GM23338 (cell line): ENCODE data around the gene FZD4. TPM values are rescaled to one million over a fixed set of nuclear protein-coding genes. Genes with fewer than 3 reads are reported as not detected.
"Not testable (repeated sequence)": the region's sequence is repeated elsewhere in the genome, so short reads cannot be mapped to it uniquely, and the experiment has no call there.

ENCODE experiments used
- ATAC-seq: fragments of 200-7000 bp; cut with Tn5 transposase; 3 replicates; pipeline ENCODE4 v1.9.1; 2020
- DNase-seq: peaks from one replicate; pipeline ENCODE4 v3.0.0-alpha.2; 2015; ENCODE audit warnings: low spot score
- H2AFZ ChIP-seq: fragments of 200-600 bp; sonication (generic); 2 replicates; pipeline ENCODE4 v1.8.0; 2016; ENCODE audit warnings: antibody characterized with exemption, mild to moderate bottlenecking, moderate library complexity
- H3F3A ChIP-seq: fragments of 200-600 bp; sonication (generic); replicated peaks from 2 replicates; pipeline ENCODE4 v1.8.0; 2017; ENCODE audit warnings: antibody characterized with exemption, mixed run types, low read depth
- H3K27ac ChIP-seq: fragments of 200-600 bp; sonication (generic); 2 replicates; pipeline ENCODE4 v1.6.1; 2016; ENCODE audit warnings: low read depth
- H3K27me3 ChIP-seq: fragments of 200-600 bp; sonication (generic); 2 replicates; pipeline ENCODE4 v1.8.0; 2016; ENCODE audit warnings: mild to moderate bottlenecking, mixed run types, moderate library complexity; ENCODE audit not compliant: insufficient read depth
- H3K36me3 ChIP-seq: fragments of 200-600 bp; sonication (generic); 2 replicates; pipeline ENCODE4 v1.8.0; 2016; ENCODE audit warnings: mild to moderate bottlenecking; ENCODE audit not compliant: insufficient read depth
- H3K4me1 ChIP-seq: fragments of 200-600 bp; sonication (generic); 2 replicates; pipeline ENCODE4 v1.8.0; 2016; ENCODE audit warnings: mild to moderate bottlenecking, moderate library complexity; ENCODE audit not compliant: insufficient read depth
- H3K4me2 ChIP-seq: fragments of 200-600 bp; sonication (generic); 2 replicates; pipeline ENCODE4 v1.7.1; 2017; ENCODE audit warnings: mixed run types
- H3K4me3 ChIP-seq: fragments of 200-600 bp; sonication (generic); 2 replicates; pipeline ENCODE4 v1.6.1; 2016; ENCODE audit warnings: mixed run types
- H3K79me2 ChIP-seq: fragments of 200-600 bp; sonication (generic); replicated peaks from 2 replicates; pipeline ENCODE4 v1.8.0; 2017; ENCODE audit warnings: mild to moderate bottlenecking; ENCODE audit not compliant: insufficient read depth
- H3K9me2 ChIP-seq: fragments of 200-600 bp; sonication (generic); 2 replicates; pipeline ENCODE4 v1.8.0; 2017; ENCODE audit not compliant: insufficient read depth
- H4K20me1 ChIP-seq: fragments of 200-600 bp; sonication (generic); replicated peaks from 2 replicates; pipeline ENCODE4 v1.8.0; 2017; ENCODE audit warnings: mild to moderate bottlenecking; ENCODE audit not compliant: insufficient read depth
- H3K27ac Mint-ChIP-seq: 2 replicates; pipeline ENCODE4 v1.8.0; 2020; ENCODE audit warnings: inconsistent platforms, mild to moderate bottlenecking, moderate library complexity, mixed read lengths
- H3K27me3 Mint-ChIP-seq: 3 replicates; pipeline ENCODE4 v1.8.0; 2022; ENCODE audit warnings: low read depth, mild to moderate bottlenecking, moderate library complexity, mixed read lengths, inconsistent platforms; ENCODE audit not compliant: insufficient read depth, poor library complexity
- H3K36me3 Mint-ChIP-seq: 3 replicates; pipeline ENCODE4 v1.8.0; 2021; ENCODE audit warnings: low read depth, mild to moderate bottlenecking, inconsistent platforms, moderate library complexity, mixed read lengths
- H3K4me1 Mint-ChIP-seq: 3 replicates; pipeline ENCODE4 v1.8.0; 2020; ENCODE audit warnings: mild to moderate bottlenecking, inconsistent platforms, mixed read lengths
- H3K4me3 Mint-ChIP-seq: 3 replicates; pipeline ENCODE4 v1.8.0; 2021; ENCODE audit warnings: moderate library complexity, mild to moderate bottlenecking, inconsistent platforms, mixed read lengths
- H3K9me3 Mint-ChIP-seq: 3 replicates; pipeline ENCODE4 v1.8.0; 2020; ENCODE audit warnings: moderate library complexity, mild to moderate bottlenecking, inconsistent platforms, mixed read lengths
- CREB1 ChIP-seq: fragments of 250-450 bp; sonication (Bioruptor Pico); IDR thresholded peaks from 2 replicates; pipeline ENCODE4 v1.5.0; 2020; ENCODE audit warnings: low read depth, mild to moderate bottlenecking, moderate library complexity
- EZH2phosphoT487 ChIP-seq: fragments of 200-600 bp; sonication (generic); IDR thresholded peaks from one replicate; pipeline ENCODE4 v1.8.1; 2018; ENCODE audit warnings: antibody characterized with exemption; ENCODE audit not compliant: unreplicated experiment
- NANOG ChIP-seq: IDR thresholded peaks from 2 replicates; pipeline ENCODE4 v1.6.1; 2016; ENCODE audit warnings: antibody characterized with exemption, borderline replicate concordance
- REST ChIP-seq: IDR thresholded peaks from one replicate; pipeline ENCODE4 v1.6.1; 2018; ENCODE audit warnings: antibody characterized with exemption; ENCODE audit not compliant: unreplicated experiment
- ZNF114 ChIP-seq: fragments of 250-450 bp; sonication (Bioruptor Pico); IDR thresholded peaks from 2 replicates; pipeline ENCODE4 v1.5.0; 2020; ENCODE audit warnings: mild to moderate bottlenecking, moderate library complexity
- polyA plus RNA-seq: library from polyadenylated mRNA; unstranded; fragments of >200 nt; fragmentation: Nextera tagmentation; extraction: Ambion mirVana; gene quantifications from 2 replicates; pipeline ENCODE4 v1.2.1, GENCODE V29; 2016
- total RNA-seq: library from RNA; depleted of rRNA; stranded (reverse); fragments of >200 nt; shearing (Covaris generic); gene quantifications from 2 replicates; pipeline ENCODE4 v1.2.3, GENCODE V29; 2014

Gene FZD4
- total and polyA plus RNA-seq, 2 experiments from 2014 or later: 1.4 to 8.9 TPM

- H3K4me3 Mint-ChIP-seq, H2AFZ ChIP-seq, H3K27ac ChIP-seq, H3K4me2 ChIP-seq, H4K20me1 ChIP-seq, H3K27ac Mint-ChIP-seq, H3F3A ChIP-seq, H3K9me2 ChIP-seq, ATAC-seq, H3K9me3 Mint-ChIP-seq, H3K79me2 ChIP-seq, H3K36me3 ChIP-seq, H3K27me3 Mint-ChIP-seq, H3K4me3 ChIP-seq, H3K4me1 ChIP-seq, H3K27me3 ChIP-seq, H3K36me3 Mint-ChIP-seq, DNase-seq: not testable (repeated sequence)
- peaks cover 25% of the 10 kb centered on the region for H3K4me1 Mint-ChIP-seq
Observed at GRCh38 chr11:86992340-86992739, 37.1 kb upstream of the FZD4 start.

GRCh38 chr11:86991341-86991740 lies 36.1 kb upstream of the FZD4 start:
- Mint-ChIP-seq H3K4me3 (no peak overlapping the region), H3K36me3 (no peaks in the 10 kb centered on the region), H3K27ac (no peak overlapping the region; the same call in 1 of the 2 replicates), H3K27me3 (no peaks in the 10 kb centered on the region), H3K4me1 (peaks cover 25% of the 10 kb centered on the region), H3K9me3 (no peaks in the 10 kb centered on the region)
- no peak overlapping the region for H3K4me2 ChIP-seq
- no peak overlapping the region for H3K27ac ChIP-seq
- H3K4me3 ChIP-seq: no peak overlapping the region
- H3K4me1 ChIP-seq: no peaks in the 10 kb centered on the region
- no peaks in the 10 kb centered on the region for H4K20me1 ChIP-seq
- H3F3A ChIP-seq: no peaks in the 10 kb centered on the region
- H3K79me2 ChIP-seq: no peaks in the 10 kb centered on the region
- DNase-seq (no peak), ATAC-seq (no peak)
- TF ChIP-seq NANOG (no peak), REST (no peak)
- no peak overlapping the region for H2AFZ ChIP-seq
- no peaks in the 10 kb centered on the region for H3K27me3 ChIP-seq
- H3K36me3 ChIP-seq: no peaks in the 10 kb centered on the region
- no peaks in the 10 kb centered on the region for H3K9me2 ChIP-seq

GRCh38 chr11:86990515-86990914 lies 35.3 kb upstream of the FZD4 start:
- Mint-ChIP-seq H3K9me3 (no peaks in the 10 kb centered on the region), H3K36me3 (no peaks in the 10 kb centered on the region), H3K4me3 (no peak overlapping the region), H3K27ac (peak overlapping the region; percentile 45), H3K4me1 (peaks cover 25% of the 10 kb centered on the region), H3K27me3 (no peaks in the 10 kb centered on the region)
- ATAC-seq (peak; percentile 86), DNase-seq (peak; percentile 81)
- Histone ChIP-seq H3K4me3 (no peak overlapping the region), H4K20me1 (no peaks in the 10 kb centered on the region), H3K27ac (no peak overlapping the region), H2AFZ (no peak overlapping the region), H3K4me1 (no peaks in the 10 kb centered on the region), H3F3A (no peaks in the 10 kb centered on the region), H3K9me2 (no peaks in the 10 kb centered on the region), H3K27me3 (no peaks in the 10 kb centered on the region), H3K79me2 (no peaks in the 10 kb centered on the region), H3K4me2 (no peak overlapping the region), H3K36me3 (no peaks in the 10 kb centered on the region)
- TF ChIP-seq EZH2phosphoT487 (no peak), CREB1 (CRISPR knock-in tag) (peak; percentile 70), ZNF114 (CRISPR knock-in tag) (no peak)
